ENCODE data around the gene PROB1. TPM values are rescaled to one million over a fixed set of nuclear protein-coding genes. Genes with fewer than 3 reads are reported as not detected.

The PROB1 gene, protein sequence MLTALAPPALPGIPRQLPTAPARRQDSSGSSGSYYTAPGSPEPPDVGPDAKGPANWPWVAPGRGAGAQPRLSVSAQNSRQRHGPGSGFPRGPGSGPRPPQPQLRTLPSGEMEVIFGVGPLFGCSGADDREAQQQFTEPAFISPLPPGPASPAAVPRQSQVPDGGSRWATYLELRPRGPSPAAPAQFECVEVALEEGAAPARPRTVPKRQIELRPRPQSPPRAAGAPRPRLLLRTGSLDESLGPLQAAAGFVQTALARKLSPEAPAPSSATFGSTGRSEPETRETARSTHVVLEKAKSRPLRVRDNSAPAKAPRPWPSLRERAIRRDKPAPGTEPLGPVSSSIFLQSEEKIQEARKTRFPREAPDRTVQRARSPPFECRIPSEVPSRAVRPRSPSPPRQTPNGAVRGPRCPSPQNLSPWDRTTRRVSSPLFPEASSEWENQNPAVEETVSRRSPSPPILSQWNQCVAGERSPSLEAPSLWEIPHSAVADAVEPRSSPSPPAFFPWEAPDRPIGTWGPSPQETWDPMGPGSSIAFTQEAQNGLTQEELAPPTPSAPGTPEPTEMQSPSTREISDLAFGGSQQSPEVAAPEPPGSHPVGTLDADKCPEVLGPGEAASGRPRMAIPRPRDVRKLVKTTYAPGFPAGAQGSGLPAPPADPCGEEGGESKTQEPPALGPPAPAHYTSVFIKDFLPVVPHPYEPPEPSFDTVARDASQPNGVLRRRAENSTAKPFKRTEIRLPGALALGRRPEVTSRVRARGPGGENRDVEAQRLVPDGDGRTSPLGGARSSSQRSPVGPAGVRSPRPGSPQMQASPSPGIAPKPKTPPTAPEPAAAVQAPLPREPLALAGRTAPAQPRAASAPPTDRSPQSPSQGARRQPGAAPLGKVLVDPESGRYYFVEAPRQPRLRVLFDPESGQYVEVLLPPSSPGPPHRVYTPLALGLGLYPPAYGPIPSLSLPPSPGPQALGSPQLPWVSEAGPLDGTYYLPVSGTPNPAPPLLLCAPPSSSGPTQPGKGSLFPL
- 1 to 10 TPM; 2.6 to 2.8 TPM for total RNA-seq

DNA sequence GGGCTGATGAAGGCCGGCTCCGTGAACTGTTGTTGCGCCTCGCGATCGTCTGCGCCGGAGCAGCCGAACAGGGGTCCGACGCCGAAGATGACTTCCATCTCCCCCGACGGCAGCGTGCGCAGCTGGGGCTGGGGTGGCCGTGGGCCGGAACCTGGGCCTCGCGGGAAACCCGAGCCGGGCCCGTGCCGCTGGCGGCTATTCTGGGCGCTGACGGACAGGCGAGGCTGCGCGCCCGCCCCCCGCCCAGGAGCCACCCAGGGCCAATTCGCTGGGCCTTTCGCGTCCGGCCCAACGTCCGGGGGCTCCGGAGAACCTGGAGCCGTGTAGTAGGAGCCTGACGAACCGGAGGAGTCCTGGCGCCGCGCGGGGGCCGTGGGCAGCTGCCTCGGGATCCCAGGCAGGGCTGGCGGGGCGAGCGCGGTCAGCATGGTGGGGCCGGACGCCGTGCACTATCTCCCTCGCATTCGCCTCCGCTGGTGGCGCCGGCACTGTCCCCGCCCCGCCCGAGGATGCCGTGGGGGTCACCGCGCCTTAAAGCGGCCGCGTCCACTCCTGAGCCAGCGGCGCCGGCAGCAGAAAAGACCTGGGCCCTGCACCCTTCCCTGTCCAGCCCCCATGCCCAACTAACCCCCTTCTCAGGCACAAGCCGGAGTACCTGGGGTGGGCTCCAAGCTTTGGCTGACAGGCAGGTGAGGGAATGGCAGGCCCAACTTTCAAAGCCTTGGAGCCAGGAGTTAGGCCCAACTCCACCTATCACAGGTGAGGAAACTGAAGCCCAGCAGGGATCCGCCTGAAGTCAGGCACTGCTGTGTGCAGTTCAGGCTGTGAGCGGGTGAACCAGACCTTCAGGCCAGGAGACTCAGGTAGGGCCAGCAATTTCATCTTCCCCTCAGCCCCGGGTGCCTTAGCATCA, at the start of gene PROB1:
Gene PROB1, minus strand, starts transcription at position 451 of the 913 bp plus-strand sequence. Its CDS starts 23 bp downstream, at position 428.

DNA sequence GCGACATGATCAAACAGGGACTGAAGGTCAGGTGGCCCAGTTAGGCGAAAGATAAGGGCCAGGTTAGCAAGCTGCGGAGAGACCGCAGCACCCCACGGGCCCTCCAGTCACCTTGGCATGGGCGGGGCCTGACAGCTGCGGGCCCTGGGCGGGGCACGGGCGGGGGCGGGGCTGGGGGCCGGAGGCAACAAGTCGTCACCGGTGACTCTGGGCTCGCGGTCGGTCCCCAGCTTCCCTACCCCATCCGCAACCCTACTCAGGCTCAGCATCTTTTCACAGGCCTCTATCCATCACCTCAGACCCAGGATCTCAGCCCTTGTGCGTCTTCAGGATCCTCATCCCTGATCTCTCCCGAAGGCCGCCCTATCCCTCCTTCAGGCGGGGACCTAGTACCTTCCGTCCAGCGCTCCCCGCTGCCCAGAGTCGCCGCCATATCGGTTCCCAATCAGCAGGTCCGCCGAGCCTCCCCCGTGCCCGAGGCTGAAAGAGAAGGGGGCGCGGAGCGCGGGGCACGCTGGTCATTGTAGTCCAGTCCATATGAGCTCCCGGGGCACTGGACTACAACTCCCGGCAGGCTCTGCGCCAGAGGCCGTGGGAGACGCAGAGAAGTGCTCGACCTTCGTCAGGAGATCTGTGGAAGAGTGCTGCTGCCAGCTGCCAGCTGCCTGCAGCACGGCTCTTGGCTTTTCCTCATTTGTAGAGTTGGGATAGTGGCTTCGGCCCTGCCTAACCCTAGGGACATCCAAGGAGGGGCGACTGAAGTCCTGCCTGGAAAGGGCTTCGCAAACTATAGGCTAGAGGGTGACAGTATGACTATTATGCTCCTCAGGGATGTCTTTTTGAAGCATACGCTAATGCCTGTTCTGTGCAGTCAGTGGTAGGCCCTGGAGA, 44.4 kb upstream of the PROB1 start, which contains the start of gene DNAJC18:
Gene DNAJC18, minus strand, starts transcription at position 513 of the 891 bp plus-strand sequence. Its CDS starts 80 bp downstream, at position 433.

DNA sequence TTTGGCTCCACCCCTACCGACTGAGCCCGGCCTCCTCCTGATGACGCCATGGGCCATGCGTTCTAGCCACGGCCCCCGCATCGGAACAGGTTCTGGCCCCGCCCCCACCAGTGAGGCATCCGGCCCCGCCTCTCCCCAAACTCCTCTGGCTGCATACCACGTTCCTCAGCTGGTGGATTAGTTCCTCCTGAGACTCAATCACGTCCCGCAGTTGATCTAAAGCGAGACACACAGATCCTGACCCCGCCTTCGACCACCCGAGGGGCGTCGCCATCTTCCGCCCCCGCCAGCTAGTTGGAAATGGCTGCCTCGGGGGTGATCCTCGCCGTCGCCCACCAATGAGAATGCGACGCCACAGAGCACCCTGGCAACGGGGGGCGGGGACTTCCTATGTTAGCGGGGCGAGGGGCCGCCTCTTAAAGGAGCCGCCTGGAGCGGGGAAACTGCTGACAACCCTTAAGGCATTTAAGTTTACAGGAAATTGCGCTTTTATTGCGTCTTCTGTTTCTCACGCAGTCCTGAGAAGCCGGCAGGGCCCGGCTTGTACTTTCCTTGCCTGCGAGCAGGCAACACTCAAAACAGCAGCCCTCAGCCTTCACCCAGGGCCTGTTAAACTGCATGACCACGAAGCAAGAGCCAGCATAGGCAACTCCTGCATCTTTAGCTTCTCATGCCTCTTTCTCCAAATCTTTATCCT, 9.0 kb upstream of the PROB1 start, which contains the start of gene SPATA24:
Gene SPATA24, minus strand, starts transcription at position 303 of the 697 bp plus-strand sequence. Its CDS starts 29 bp downstream, at position 274.

DNA sequence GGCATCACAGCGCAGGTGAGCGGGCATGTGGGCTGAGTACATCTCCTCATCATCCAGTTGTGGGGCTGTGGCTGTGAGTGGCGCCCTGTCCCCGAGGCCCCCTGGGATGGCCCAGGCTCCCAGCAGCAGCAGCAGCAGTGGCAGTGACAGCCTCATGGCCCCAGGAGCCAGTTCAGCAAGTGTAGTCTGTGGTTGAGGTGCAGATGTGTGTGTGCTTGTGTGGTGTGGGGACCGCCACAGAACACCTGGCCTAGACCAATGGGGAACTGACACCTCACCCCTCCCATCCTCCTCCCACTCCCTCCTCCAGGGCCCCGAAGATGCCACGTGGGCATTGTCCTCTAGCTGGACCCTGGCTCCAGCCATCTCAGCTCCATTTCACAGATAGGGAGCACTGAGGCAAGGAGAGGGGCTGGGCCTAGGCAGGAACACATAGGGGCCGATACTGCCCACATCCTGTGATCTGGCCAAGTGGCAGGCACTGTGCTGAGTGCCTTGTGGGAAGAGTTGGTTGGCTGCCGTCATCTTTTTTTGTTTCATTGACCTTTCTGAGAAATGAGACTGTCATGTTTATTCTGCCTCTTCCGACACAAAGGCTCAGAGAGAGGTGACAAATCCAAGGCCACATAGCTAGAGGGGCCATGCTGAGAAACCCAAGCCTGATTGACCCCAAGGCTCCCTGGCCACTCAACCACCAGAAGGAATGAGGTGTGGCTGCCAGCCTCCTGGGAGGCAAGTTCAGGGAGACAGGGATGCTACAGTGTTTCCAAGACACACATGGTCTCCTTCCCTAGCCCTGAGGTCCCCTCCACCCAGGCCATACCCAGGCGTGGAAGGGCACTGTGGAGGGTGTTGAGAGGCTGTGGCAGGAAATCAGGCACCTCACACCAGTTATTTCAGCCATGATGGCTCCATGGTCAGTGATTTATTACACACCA, 4.9 kb downstream of the PROB1 start, which contains the start of gene MZB1:
Gene MZB1, minus strand, starts transcription at position 213 of the 938 bp plus-strand sequence. Its CDS starts 57 bp downstream, at position 156.

DNA sequence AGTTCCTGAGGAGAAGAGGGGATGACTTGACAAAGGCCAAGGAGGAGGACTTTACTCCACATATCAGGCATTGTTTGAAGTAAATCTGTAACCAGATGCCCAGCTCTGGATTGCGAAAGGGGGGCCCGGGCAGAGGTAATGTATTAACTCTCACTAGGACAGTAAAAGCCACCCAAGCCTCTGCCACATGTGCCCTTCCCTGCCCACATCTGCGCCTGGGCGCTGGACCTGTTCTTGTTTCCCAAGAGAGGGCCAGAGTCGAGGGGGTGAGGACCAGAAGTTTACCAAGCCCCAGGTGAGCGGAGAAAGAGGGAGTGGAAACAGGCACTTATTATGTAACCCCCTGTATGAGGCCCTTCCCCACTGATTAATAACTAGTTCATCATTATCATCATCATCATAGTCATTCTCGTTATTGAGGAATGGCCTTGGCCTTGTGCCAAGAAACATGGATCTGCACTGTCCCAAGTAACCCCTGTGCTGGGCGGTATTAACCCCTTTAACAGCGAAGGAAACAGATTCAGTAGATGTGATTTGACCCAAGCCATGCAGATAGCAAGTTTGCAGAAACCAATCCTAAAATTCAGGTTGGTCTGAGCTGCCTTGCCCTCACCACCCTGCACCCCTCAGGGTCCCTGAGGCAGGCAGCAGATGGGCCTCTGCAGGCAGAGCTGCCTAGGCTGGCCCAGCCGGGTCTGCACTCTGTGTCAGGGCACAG, 11.5 kb downstream of the PROB1 start, which contains the start of gene SLC23A1:
Gene SLC23A1, minus strand, starts transcription at position 23 of the 718 bp plus-strand sequence. CDS start 44 bp downstream, outside the sequence.

DNA sequence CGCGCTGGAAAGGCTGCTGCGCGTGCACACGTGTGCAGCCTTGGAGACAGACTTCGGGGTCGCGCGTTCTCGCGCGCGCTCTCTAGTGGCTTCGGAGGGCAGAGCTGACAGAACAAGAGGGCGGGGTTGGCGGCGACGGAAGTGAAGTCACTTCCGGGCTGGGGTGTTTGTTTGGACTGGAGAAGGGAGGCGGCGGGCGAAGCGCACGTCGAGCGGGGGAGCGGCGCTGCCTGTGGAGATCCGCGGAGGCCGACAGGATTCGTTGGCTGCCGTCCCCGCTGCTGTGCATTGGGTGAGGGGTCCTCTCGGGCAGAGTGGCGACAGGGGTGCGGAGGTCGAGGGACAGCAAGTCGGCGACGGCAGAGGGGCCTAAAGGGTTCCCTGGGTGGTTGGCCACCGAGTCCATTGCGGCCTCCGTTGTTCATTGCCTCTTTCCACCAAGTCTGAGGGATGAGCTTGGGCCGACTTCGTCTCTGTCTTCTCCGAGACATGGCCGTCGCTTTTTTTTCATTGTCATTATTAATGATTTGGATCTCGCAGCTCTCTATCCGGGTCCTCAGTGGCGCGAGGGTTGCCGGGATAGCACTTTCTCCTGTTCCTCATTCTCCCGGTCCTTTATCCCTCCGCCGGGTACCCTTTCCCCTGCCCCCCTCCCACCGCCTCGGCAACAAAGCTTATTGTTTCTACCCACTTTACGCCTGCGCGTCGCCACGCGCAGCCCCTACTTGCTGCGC, 53.0 kb downstream of the PROB1 start, which contains the start of gene PAIP2:
Gene PAIP2, plus strand, starts transcription at position 166 of the 734 bp plus-strand sequence. CDS start 21,931 bp downstream, outside the sequence.

Other genes starting within 250 kb of the PROB1 start
- 10 to 100 TPM; 17.2 to 21.1 TPM for gene SIL1, start 196.7 kb downstream of the PROB1 start, total RNA-seq
- gene MATR3, start 101.4 kb downstream of the PROB1 start, total RNA-seq = 100 to 1,000 TPM; 148 to 164 TPM
- 100 to 1,000 TPM; 106 to 116 TPM for gene PAIP2, start 53.2 kb downstream of the PROB1 start, total RNA-seq
- gene SLC23A1, start 11.8 kb downstream of the PROB1 start, total RNA-seq = under 1 TPM; 0.26 to 0.48 TPM
- 1 to 10 TPM; 7.8 to 8.0 TPM for gene MZB1, start 5.2 kb downstream of the PROB1 start, total RNA-seq
- gene SPATA24, start 9.0 kb upstream of the PROB1 start, total RNA-seq = 10 to 100 TPM in 1 of 2 experiments, 1 to 10 TPM in 1; 6.7 to 10.3 TPM
- 10 to 100 TPM in 1 of 2 experiments, 1 to 10 TPM in 1; 7.3 to 11.0 TPM for gene DNAJC18, start 44.4 kb upstream of the PROB1 start, total RNA-seq
- under 1 TPM; 0.58 to 0.60 TPM for gene ECSCR, start 67.6 kb upstream of the PROB1 start, total RNA-seq
- 1 to 10 TPM; 2.1 to 2.3 TPM for gene SMIM33, start 75.9 kb upstream of the PROB1 start, total RNA-seq
- 100 to 1,000 TPM; 216 to 218 TPM for gene STING1, start 87.7 kb upstream of the PROB1 start, total RNA-seq
- gene UBE2D2, start 166.2 kb upstream of the PROB1 start, total RNA-seq = 100 to 1,000 TPM; 220 to 226 TPM